Ovary (tissue), 9 donors: ENCODE data around the gene RERE. TPM values are rescaled to one million over a fixed set of nuclear protein-coding genes. Genes with fewer than 3 reads are reported as not detected.

Experiments
- DNase-seq, 5 donors: peaks; one replicate each; pipeline ENCODE4 v3.0.0-alpha.2; 2019 to 2020
- H3K27ac ChIP-seq, 2 donors: fragments of 200-600 bp; one replicate each; pipeline versions ENCODE4 v1.5.1 to v1.8.0; 2019 to 2022
- H3K27me3 ChIP-seq: fragments of 200-600 bp; one replicate; pipeline ENCODE4 v1.8.0; 2022
- H3K36me3 ChIP-seq: fragments of 200-600 bp; sonication (generic); one replicate; pipeline ENCODE4 v1.5.1; 2019
- H3K4me1 ChIP-seq: one replicate; pipeline ENCODE4 v1.8.1; 2013; ENCODE audit warnings: mild to moderate bottlenecking, moderate library complexity; ENCODE audit not compliant: insufficient read depth
- H3K4me3 ChIP-seq: fragments of 200-600 bp; sonication (generic); one replicate; pipeline ENCODE4 v1.5.1; 2017
- H3K9me3 ChIP-seq, 2 donors: fragments of 200-600 bp in 1 of 2; sonication (generic) in 1 of 2; one replicate each; pipeline versions ENCODE4 v1.5.1 to v1.8.1; 2013 to 2019; ENCODE audit warnings: mild to moderate bottlenecking in 1 of 2, moderate library complexity in 1 of 2
- EP300 ChIP-seq: sonication (generic); formaldehyde crosslinking; IDR thresholded peaks from one replicate; pipeline ENCODE4 v1.6.1; 2017; ENCODE audit warnings: antibody characterized with exemption
- POLR2A ChIP-seq: fragments of 450-650 bp; IDR thresholded peaks from one replicate; pipeline ENCODE4 v1.6.1; 2017; ENCODE audit warnings: antibody characterized with exemption, mild to moderate bottlenecking, moderate library complexity
- WGBS, 3 donors: extraction: QIAGEN DNeasy Blood & Tissue Kit in 1 of 3; methylation state at CpG; one replicate each; pipeline versions ENCODE4 v1.1.5 to v1.1.7; 2013 to 2017; 5-methylcytosine and 5-hydroxymethylcytosine counted together
- intact Hi-C, 4 donors: fragments of 100-400 bp; cut with DNase I; formaldehyde crosslinking; loops; one replicate each; pipeline versions ENCODE4 v1.11.0 to v1.15.1; 2022 to 2023
- polyA plus RNA-seq, 2 donors: library from polyadenylated mRNA; stranded (reverse); fragments of 200-250 nt in 1 of 2; fragments of 350-450 nt in 1 of 2; fragmentation: Illumina TruSeq in 1 of 2; extraction: RNeasy Lipid Tissue Mini Kit (QIAGEN cat#74804) in 1 of 2; gene quantifications; one replicate each; pipeline ENCODE4 v1.2.3, GENCODE V29; 2013 to 2014
- total RNA-seq, 7 donors: library from RNA; depleted of rRNA in 2 of 7; stranded (reverse); fragments of >200 nt in 2 of 7; fragmentation: NEBNext Ultra II Directional in 3 of 7; extraction: Animal tissue kit (Norgen Biotek cat#: 25700) in 3 of 7; gene quantifications; one replicate each; pipeline versions ENCODE4 v1.1.0 to v1.2.4, GENCODE V29; 2016 to 2023
- TF ChIP-seq, protein P1 (sequence below), 3 donors: fragments of 450-650 bp in 2 of 3; fragments of 200-600 bp in 1 of 3; IDR thresholded peaks; one replicate each; pipeline versions ENCODE4 v1.5.1 to v1.8.0; 2016 to 2022; ENCODE audit warnings: antibody characterized with exemption in 3 of 3, mild to moderate bottlenecking in 1 of 3
- donor health status: DM: no; HTN: no; CAD: no; lungs with moderate emphysema.
- donor health status: DM: no; HTN: no; CAD: no.
- donor health status: Bipolar disorder and iron deficiency.
- donor health status: DM: yes; HTN: yes; CAD: no.
- donor health status: DM: no; HTN: no; CAD: no.
- donor health status: DM: yes; HTN: yes; CAD: no.

The RERE gene
- total and polyA plus RNA-seq, 9 donors = 36.7 to 119 (median 114) TPM

DNA sequence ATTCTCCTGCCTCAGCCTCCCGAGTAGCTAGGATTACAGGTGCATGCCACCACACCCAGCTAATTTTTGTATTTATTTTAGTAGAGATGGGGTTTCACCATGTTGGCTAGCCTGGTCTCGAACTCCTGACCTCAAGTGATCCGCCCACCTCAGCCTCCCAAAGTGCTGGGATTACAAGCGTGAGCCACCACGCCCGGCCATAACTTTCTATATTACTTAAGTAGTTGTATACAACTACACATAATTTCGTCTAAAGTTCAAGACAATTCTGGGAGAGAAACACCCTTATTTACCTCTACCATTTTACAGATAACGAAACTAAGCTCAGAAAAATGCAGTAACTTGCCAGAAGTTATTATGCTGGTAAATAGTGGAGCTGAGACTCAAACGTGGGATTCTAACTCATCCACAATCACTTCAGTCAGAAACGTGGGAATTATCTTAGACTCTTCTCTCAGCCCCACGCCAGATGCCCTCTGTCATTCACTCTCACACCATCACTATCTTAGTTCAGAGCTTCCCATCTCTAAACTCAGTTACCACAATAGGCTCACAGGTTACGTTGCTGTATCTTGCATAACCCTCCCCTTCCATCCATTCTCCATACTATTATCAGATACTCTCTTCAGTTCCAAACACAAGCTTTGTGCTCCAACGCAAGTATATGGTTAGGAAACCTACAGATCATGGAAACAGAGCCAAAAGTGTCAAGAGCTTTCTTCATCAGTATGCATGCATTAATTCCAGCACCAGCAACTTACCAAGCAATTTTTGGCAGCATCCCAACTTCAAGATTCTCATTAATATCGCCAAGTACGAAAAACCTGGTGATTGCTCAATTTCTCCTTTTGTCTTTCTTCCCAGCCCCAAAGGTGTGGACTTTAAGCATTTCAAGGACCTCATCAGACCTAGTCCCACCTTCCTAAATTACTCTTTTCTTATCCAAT lies 69.3 kb downstream of the RERE start:
- no peak for DNase-seq
- no peaks in the 10 kb centered on the region for H3K9me3 ChIP-seq
- no peak overlapping the region for H3K4me3 ChIP-seq
- peaks cover 5% of the 10 kb centered on the region for H3K4me1 ChIP-seq
- TF ChIP-seq EP300 (no peak), POLR2A (no peak)
- TF ChIP-seq, protein P1, sequence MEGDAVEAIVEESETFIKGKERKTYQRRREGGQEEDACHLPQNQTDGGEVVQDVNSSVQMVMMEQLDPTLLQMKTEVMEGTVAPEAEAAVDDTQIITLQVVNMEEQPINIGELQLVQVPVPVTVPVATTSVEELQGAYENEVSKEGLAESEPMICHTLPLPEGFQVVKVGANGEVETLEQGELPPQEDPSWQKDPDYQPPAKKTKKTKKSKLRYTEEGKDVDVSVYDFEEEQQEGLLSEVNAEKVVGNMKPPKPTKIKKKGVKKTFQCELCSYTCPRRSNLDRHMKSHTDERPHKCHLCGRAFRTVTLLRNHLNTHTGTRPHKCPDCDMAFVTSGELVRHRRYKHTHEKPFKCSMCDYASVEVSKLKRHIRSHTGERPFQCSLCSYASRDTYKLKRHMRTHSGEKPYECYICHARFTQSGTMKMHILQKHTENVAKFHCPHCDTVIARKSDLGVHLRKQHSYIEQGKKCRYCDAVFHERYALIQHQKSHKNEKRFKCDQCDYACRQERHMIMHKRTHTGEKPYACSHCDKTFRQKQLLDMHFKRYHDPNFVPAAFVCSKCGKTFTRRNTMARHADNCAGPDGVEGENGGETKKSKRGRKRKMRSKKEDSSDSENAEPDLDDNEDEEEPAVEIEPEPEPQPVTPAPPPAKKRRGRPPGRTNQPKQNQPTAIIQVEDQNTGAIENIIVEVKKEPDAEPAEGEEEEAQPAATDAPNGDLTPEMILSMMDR (IDR thresholded peaks at IDR 0.05) = no peak
- H3K27ac ChIP-seq = no peak overlapping the region
- intact Hi-C loops = no loop called here
- no peaks in the 10 kb centered on the region for H3K27me3 ChIP-seq
- H3K36me3 ChIP-seq = no peaks in the 10 kb centered on the region
- 75 to 80% (median 75%) methylated on average over 15 of the region's 15 CpGs for WGBS, 3 donors

DNA sequence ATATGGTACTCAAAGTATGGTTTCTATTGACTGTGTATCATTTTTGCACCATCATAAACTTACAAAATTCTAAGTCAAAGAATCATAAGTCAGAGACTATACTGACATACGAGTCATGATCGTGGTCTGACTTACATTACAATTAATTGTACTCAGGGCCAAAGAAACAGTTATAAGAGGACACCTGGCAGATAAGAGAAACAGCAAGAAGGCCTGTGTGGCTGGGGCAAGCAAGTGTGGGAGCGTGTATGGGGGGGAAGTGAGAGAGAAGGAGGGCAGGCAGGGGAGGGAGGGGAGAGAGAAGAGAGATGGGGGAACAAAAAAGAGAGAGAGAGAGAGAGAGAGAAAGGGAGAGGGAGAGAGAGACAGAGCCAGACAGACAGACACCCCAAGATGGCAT lies 70.9 kb downstream of the RERE start:
- DNase-seq = no peak
- Histone ChIP-seq H3K9me3 (no peaks in the 10 kb centered on the region), H3K36me3 (no peaks in the 10 kb centered on the region), H3K4me1 (peaks cover 5% of the 10 kb centered on the region), H3K4me3 (no peak overlapping the region), H3K27me3 (no peaks in the 10 kb centered on the region), H3K27ac (no peak overlapping the region)
- 83 to 91% (median 86%) methylated on average over 3 of the region's 3 CpGs for WGBS, 3 donors
- intact Hi-C loops = no loop called here
- TF ChIP-seq, protein P1 (IDR thresholded peaks at IDR 0.05) = no peak
- TF ChIP-seq POLR2A = no peak
- TF ChIP-seq EP300 = no peak

DNA sequence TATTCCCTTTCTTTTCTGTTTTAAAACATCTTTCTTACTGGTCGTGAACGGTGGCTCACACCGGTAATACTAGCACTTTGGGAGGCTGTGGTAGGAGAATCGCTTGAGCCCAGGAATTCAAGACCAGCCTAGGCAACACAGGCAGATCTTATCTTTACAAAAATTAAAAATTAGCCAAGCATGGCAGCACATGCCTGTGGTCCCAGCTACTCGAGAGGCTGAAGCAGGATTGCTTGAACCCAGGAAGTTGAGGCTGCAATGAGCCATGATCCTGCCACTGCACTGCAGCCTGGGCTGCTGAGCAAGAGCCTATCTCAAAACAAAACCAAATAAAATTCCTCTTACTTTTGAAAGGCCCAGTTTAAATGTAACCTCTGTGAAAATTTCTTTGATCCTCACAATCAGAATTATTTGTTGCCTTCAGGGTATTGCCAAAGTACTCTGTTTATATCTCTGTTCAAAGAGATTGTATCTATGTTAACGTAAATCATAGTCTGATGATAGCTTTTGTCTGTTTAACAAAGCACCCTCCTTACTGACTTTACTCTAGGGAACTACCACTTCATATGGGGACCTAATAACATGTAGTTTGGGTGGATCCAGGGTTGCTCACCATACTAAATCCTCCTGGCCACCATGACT lies 71.6 kb downstream of the RERE start:
- H3K27me3 ChIP-seq = no peaks in the 10 kb centered on the region
- H3K9me3 ChIP-seq = no peaks in the 10 kb centered on the region
- H3K36me3 ChIP-seq = no peaks in the 10 kb centered on the region
- DNase-seq = no peak
- TF ChIP-seq EP300 (no peak), POLR2A (no peak)
- TF ChIP-seq, protein P1 (IDR thresholded peaks at IDR 0.05) = no peak
- no peak overlapping the region for H3K4me3 ChIP-seq
- WGBS, 3 donors = 86% methylated on average over 6 of the region's 6 CpGs
- peaks cover 5% of the 10 kb centered on the region for H3K4me1 ChIP-seq
- no peak overlapping the region for H3K27ac ChIP-seq
- intact Hi-C loops = no loop called here

DNA sequence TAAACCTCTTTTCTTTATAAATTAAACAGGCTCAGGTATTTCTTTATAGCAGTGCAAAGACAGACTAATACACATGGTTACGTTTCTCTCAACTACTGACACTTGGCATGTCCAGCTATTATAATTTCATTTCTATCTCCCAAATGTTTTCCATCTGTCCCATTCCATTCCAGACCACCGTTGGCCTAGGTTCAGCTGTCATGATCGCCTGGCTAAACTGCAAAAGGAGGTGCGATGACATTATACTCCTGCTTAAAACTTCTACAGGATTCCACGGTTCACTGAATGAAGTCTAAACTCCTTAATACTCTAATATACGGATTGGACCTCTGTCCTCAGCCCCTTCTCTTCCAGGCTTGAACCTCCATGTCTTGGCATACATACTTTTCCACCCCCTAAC lies 72.1 kb downstream of the RERE start:
- Histone ChIP-seq H3K27ac (no peak overlapping the region), H3K4me3 (no peak overlapping the region), H3K36me3 (no peaks in the 10 kb centered on the region), H3K27me3 (no peaks in the 10 kb centered on the region), H3K9me3 (no peaks in the 10 kb centered on the region), H3K4me1 (peaks cover 5% of the 10 kb centered on the region)
- intact Hi-C loops = no loop called here
- TF ChIP-seq EP300 (no peak), POLR2A (no peak)
- TF ChIP-seq, protein P1 (IDR thresholded peaks at IDR 0.05) = no peak
- no peak for DNase-seq
- 59 to 77% (median 74%) methylated on average over 6 of the region's 6 CpGs for WGBS, 3 donors
